Activated T-cell treated with anti-CD3 and anti-CD28 coated beads for 24 hours (primary cell): ENCODE measurements around the gene PRR12.

Experiments
- DNase-seq: peaks from one replicate; pipeline ENCODE4 v3.0.0-alpha.2; 2020; ENCODE audit warnings: low read depth

Gene PRR12

GRCh38 chr19:49560358-49560900 lies 30.6 kb upstream of the PRR12 start:
- DNase-seq: no peak

- no peak for DNase-seq
These were observed 26.4 kb upstream of the PRR12 start for GRCh38 chr19:49564616-49565045.

GRCh38 chr19:49565261-49565660 lies 25.7 kb upstream of the PRR12 start:
- no peak for DNase-seq

GRCh38 chr19:49566302-49566701 lies 24.7 kb upstream of the PRR12 start:
- DNase-seq: no peak

- no peak for DNase-seq
These were observed 23.0 kb upstream of the PRR12 start for GRCh38 chr19:49567861-49568441.

- peak; percentile 62 for DNase-seq
These were observed 20.7 kb upstream of the PRR12 start for GRCh38 chr19:49570138-49570856.

- DNase-seq: no peak
These were observed 19.8 kb upstream of the PRR12 start for GRCh38 chr19:49570997-49571676.

GRCh38 chr19:49573009-49573408 lies 18.0 kb upstream of the PRR12 start:
- no peak for DNase-seq

GRCh38 chr19:49573425-49573824 lies 17.6 kb upstream of the PRR12 start:
- DNase-seq: no peak

- DNase-seq: no peak
These were observed 16.7 kb upstream of the PRR12 start for GRCh38 chr19:49574206-49574755.

- no peak for DNase-seq
These were observed 11.8 kb upstream of the PRR12 start for GRCh38 chr19:49579193-49579592.

- DNase-seq: no peak
These were observed 11.1 kb upstream of the PRR12 start for GRCh38 chr19:49579947-49580263.

- DNase-seq: peak; percentile 94
These were observed 10.5 kb upstream of the PRR12 start, which contains the start of gene NOSIP for GRCh38 chr19:49580264-49581006. Gene NOSIP (minus strand): TSS chr19:49580556. CDS start chr19:49560691, 19,865 bp downstream.

GRCh38 chr19:49581007-49581508 lies 9.9 kb upstream of the PRR12 start, which contains the start of gene PRRG2:
Gene PRRG2 (plus strand): TSS chr19:49581316. CDS start chr19:49583220, 1,904 bp downstream.
- DNase-seq: no peak

- no peak for DNase-seq
These were observed 7.7 kb upstream of the PRR12 start for GRCh38 chr19:49583239-49583638.

GRCh38 chr19:49585023-49585422 lies 6.0 kb upstream of the PRR12 start:
- DNase-seq: no peak

- no peak for DNase-seq
These were observed 3.8 kb upstream of the PRR12 start for GRCh38 chr19:49587227-49587626.

GRCh38 chr19:49588365-49589122 lies 2.4 kb upstream of the PRR12 start:
- no peak for DNase-seq

GRCh38 chr19:49589502-49589905 lies 1.5 kb upstream of the PRR12 start:
- no peak for DNase-seq

GRCh38 chr19:49590071-49590970 lies 661 bp upstream of the PRR12 start:
- DNase-seq: peak; percentile 85
